HEK293 (cell line): ENCODE measurements around the gene BOD1.

Experiments used
- CTCF ChIA-PET: fragments of 350-600 bp; formaldehyde crosslinking; extraction: SDS; loops from one replicate; lab custom pipeline; 2021; ENCODE audit warnings: antibody characterized with exemption; lab: Yijun Ruan, JAX
- POLR2A ChIA-PET: fragments of 300-600 bp; formaldehyde crosslinking; extraction: SDS; loops from one replicate; lab custom pipeline; 2020; ENCODE audit warnings: antibody characterized with exemption, inconsistent platforms; lab: Yijun Ruan, JAX
- H3K27ac ChIP-seq: fragments of 200-500 bp; sonication (Bioruptor generic); 2 replicates; pipeline ENCODE4 v1.5.1; 2014; ENCODE audit warnings: low read depth, low read length, control low read depth, inconsistent platforms; ENCODE audit errors: extremely low read depth
- H3K36me3 ChIP-seq, 2 experiments: fragments of 200-500 bp in 1 of 2; sonication (Bioruptor generic) in 1 of 2; 1 replicate in 1 of 2; 2 replicates in 1 of 2; pipeline ENCODE4 v1.5.1; 2014 to 2017; ENCODE audit warnings: inconsistent platforms in 2 of 2, low read length in 2 of 2; ENCODE audit not compliant: control insufficient read depth in 2 of 2, insufficient read depth in 1 of 2
- H3K4me1 ChIP-seq: fragments of 200-500 bp; sonication (Bioruptor generic); 2 replicates; pipeline ENCODE4 v1.5.1; 2014; ENCODE audit warnings: mild to moderate bottlenecking, low read length, inconsistent platforms; ENCODE audit not compliant: control insufficient read depth, insufficient read depth
- H3K4me3 ChIP-seq: 2 replicates; pipeline ENCODE4 v1.5.1; 2011; ENCODE audit warnings: low read depth, mild to moderate bottlenecking, control low read depth, low read length, moderate library complexity
- H3K9me3 ChIP-seq: fragments of 200-500 bp; sonication (Bioruptor generic); 2 replicates; pipeline ENCODE4 v1.5.1; 2014; ENCODE audit warnings: low read depth, low read length, inconsistent platforms; ENCODE audit not compliant: control insufficient read depth, insufficient read depth
- GLI4 ChIP-seq: fragments of 450-650 bp; formaldehyde crosslinking; IDR thresholded peaks from 2 replicates; pipeline ENCODE4 v1.5.1; 2016; ENCODE audit warnings: missing biosample characterization, missing genetic modification characterization
- HOXD13 ChIP-seq: sonication (generic); formaldehyde crosslinking; IDR thresholded peaks from 2 replicates; pipeline ENCODE4 v1.8.0; 2022; ENCODE audit warnings: missing genetic modification reagents, borderline replicate concordance
- KLF16 ChIP-seq: fragments of 450-650 bp; formaldehyde crosslinking; IDR thresholded peaks from 2 replicates; pipeline ENCODE4 v1.5.1; 2017; ENCODE audit warnings: missing biosample characterization, missing genetic modification characterization
- SP2 ChIP-seq: fragments of 450-650 bp; formaldehyde crosslinking; IDR thresholded peaks from 2 replicates; pipeline ENCODE4 v1.5.1; 2016; ENCODE audit warnings: missing biosample characterization, missing genetic modification characterization
- SP3 ChIP-seq: fragments of 450-650 bp; formaldehyde crosslinking; IDR thresholded peaks from 2 replicates; pipeline ENCODE4 v1.5.1; 2016; ENCODE audit warnings: missing biosample characterization, missing genetic modification characterization
- ZBTB17 ChIP-seq: fragments of 450-650 bp; formaldehyde crosslinking; IDR thresholded peaks from 2 replicates; pipeline ENCODE4 v1.5.1; 2016; ENCODE audit warnings: missing biosample characterization, missing genetic modification characterization
- ZBTB48 ChIP-seq: fragments of 450-650 bp; formaldehyde crosslinking; IDR thresholded peaks from 2 replicates; pipeline ENCODE4 v1.5.1; 2016; ENCODE audit warnings: missing biosample characterization, missing genetic modification characterization
- ZFP41 ChIP-seq: fragments of 450-650 bp; formaldehyde crosslinking; IDR thresholded peaks from 2 replicates; pipeline ENCODE4 v1.5.1; 2016; ENCODE audit warnings: missing biosample characterization, missing genetic modification characterization, borderline replicate concordance
- ZNF114 ChIP-seq: fragments of 450-650 bp; formaldehyde crosslinking; IDR thresholded peaks from 2 replicates; pipeline ENCODE4 v1.5.0; 2017; ENCODE audit warnings: missing biosample characterization, missing genetic modification characterization
- ZNF140 ChIP-seq: fragments of 450-650 bp; formaldehyde crosslinking; IDR thresholded peaks from 2 replicates; pipeline ENCODE4 v1.5.1; 2016; ENCODE audit warnings: missing biosample characterization, missing genetic modification characterization
- ZNF169 ChIP-seq: fragments of 450-650 bp; formaldehyde crosslinking; IDR thresholded peaks from 2 replicates; pipeline ENCODE4 v1.5.1; 2016; ENCODE audit warnings: missing biosample characterization, missing genetic modification characterization
- ZNF174 ChIP-seq: fragments of 450-650 bp; formaldehyde crosslinking; IDR thresholded peaks from 2 replicates; pipeline ENCODE4 v1.5.0; 2017; ENCODE audit warnings: missing biosample characterization, mild to moderate bottlenecking, missing genetic modification characterization
- ZNF221 ChIP-seq: fragments of 450-650 bp; formaldehyde crosslinking; IDR thresholded peaks from 2 replicates; pipeline ENCODE4 v1.5.1; 2017; ENCODE audit warnings: missing biosample characterization, missing genetic modification characterization, borderline replicate concordance
- ZNF274 ChIP-seq, 2 experiments: fragments of 200-500 bp in 1 of 2; fragments of 450-650 bp in 1 of 2; sonication (Bioruptor generic) in 1 of 2; formaldehyde crosslinking in 1 of 2; IDR thresholded peaks; 2 replicates each; pipeline versions ENCODE4 v1.5.1 to v1.6.1; 2014 to 2016; ENCODE audit warnings: borderline replicate concordance in 1 of 2, inconsistent platforms in 1 of 2, low read length in 1 of 2, missing biosample characterization in 1 of 2, missing genetic modification characterization in 1 of 2
- ZNF302 ChIP-seq: fragments of 450-650 bp; formaldehyde crosslinking; IDR thresholded peaks from 2 replicates; pipeline ENCODE4 v1.5.1; 2016; ENCODE audit warnings: missing biosample characterization, missing genetic modification characterization, low read depth
- ZNF311 ChIP-seq: fragments of 450-650 bp; formaldehyde crosslinking; IDR thresholded peaks from 2 replicates; pipeline ENCODE4 v1.5.1; 2017; ENCODE audit warnings: missing biosample characterization, missing genetic modification characterization, borderline replicate concordance
- ZNF354C ChIP-seq: fragments of 450-650 bp; formaldehyde crosslinking; IDR thresholded peaks from 2 replicates; pipeline ENCODE4 v1.5.1; 2016; ENCODE audit warnings: missing biosample characterization, missing genetic modification characterization, low read depth, borderline replicate concordance
- ZNF514 ChIP-seq: fragments of 450-650 bp; formaldehyde crosslinking; IDR thresholded peaks from 2 replicates; pipeline ENCODE4 v1.5.1; 2016; ENCODE audit warnings: missing biosample characterization, missing genetic modification characterization
- ZNF548 ChIP-seq: fragments of 450-650 bp; formaldehyde crosslinking; IDR thresholded peaks from 2 replicates; pipeline ENCODE4 v1.5.1; 2016; ENCODE audit warnings: missing biosample characterization, missing genetic modification characterization
- ZNF621 ChIP-seq: fragments of 450-650 bp; formaldehyde crosslinking; IDR thresholded peaks from 2 replicates; pipeline ENCODE4 v1.5.1; 2017; ENCODE audit warnings: missing biosample characterization, missing genetic modification characterization
- ZNF624 ChIP-seq: fragments of 450-650 bp; formaldehyde crosslinking; IDR thresholded peaks from 2 replicates; pipeline ENCODE4 v1.5.1; 2017; ENCODE audit warnings: missing biosample characterization, missing genetic modification characterization
- ZNF658 ChIP-seq: fragments of 450-650 bp; formaldehyde crosslinking; IDR thresholded peaks from 2 replicates; pipeline ENCODE4; 2016; ENCODE audit warnings: missing biosample characterization, missing genetic modification characterization
- ZNF670 ChIP-seq: fragments of 450-650 bp; formaldehyde crosslinking; IDR thresholded peaks from 2 replicates; pipeline ENCODE4 v1.5.1; 2016; ENCODE audit warnings: missing biosample characterization, missing genetic modification characterization, low read depth
- ZNF768 ChIP-seq: fragments of 450-650 bp; formaldehyde crosslinking; IDR thresholded peaks from 2 replicates; pipeline ENCODE4 v1.5.1; 2018; ENCODE audit warnings: missing biosample characterization, mild to moderate bottlenecking, missing genetic modification characterization
- ZNF776 ChIP-seq: fragments of 450-650 bp; formaldehyde crosslinking; IDR thresholded peaks from 2 replicates; pipeline ENCODE4 v1.5.0; 2017; ENCODE audit warnings: missing biosample characterization, missing genetic modification characterization, borderline replicate concordance
- TF ChIP-seq, protein P1 (sequence below): fragments of 450-650 bp; formaldehyde crosslinking; IDR thresholded peaks from 2 replicates; pipeline ENCODE4 v1.5.1; 2016; ENCODE audit warnings: missing biosample characterization, missing genetic modification characterization
- TF ChIP-seq, protein P2 (sequence below): fragments of 450-650 bp; formaldehyde crosslinking; IDR thresholded peaks from 2 replicates; pipeline ENCODE4 v1.5.1; 2016; ENCODE audit warnings: missing biosample characterization, missing genetic modification characterization
- TF ChIP-seq, protein P3 (sequence below): fragments of 450-650 bp; formaldehyde crosslinking; IDR thresholded peaks from 2 replicates; pipeline ENCODE4 v1.5.1; 2017; ENCODE audit warnings: missing biosample characterization, missing genetic modification characterization

BOD1 gene

DNA sequence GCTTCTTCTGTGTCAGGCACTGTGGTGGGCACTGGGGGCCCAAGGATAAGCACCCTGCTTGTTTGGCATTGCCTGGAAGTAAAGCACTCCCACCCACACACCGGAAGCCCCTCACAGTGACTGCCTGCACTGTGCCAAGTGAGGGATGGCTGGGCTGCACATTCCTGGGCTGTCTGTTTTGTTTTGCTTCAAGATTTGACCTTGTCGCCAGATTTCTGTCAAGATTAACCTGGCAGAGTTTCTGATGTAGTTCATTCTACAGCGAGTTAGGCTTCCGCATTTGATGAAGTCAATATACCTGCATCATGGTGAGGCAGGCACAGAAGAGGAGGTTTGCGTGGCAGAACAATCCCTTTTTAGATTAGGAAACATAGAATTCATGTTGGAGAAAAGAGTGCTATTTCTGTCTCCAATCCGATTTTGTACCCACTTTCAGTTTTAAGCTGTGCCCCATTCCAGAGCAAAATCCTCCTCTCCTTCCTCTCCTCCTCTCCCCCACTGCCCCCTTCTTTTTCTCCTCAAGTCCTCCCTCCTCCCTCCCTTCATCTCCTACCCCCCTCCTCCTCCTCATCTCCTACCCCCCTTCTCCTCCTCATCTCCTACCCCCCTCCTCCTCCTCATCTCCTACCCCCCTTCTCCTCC, 14.4 kb upstream of the BOD1 start (continued):
- TF ChIP-seq ZNF548 (tag by site-specific recombination) = no peak
- no peak for TF ChIP-seq ZNF302 (tag by site-specific recombination)
- no peak for TF ChIP-seq HOXD13
- no peak for TF ChIP-seq ZBTB48 (tag by site-specific recombination)

DNA sequence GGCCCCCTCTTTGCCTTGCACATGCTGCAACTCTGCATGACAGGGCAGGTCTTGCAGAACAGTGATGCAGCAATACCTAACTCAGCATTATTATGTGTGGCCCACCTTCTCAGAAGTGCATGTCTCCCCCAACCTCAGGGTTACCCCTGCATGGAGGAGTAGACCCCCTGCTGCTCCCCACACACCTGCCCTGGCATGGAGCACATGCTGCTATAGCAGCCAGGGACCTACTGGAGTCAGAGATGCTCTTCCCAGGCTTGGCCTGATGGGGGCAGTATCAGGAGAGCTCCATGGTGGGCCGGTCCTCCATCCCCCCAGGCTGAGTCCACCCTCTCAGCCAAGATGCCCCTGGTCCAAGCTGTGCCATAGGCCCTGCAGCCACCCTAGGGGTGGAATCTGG, 13.2 kb upstream of the BOD1 start:
- Histone ChIP-seq H3K9me3 (no peaks in the 10 kb centered on the region), H3K27ac (no peak overlapping the region), H3K4me3 (no peak overlapping the region), H3K36me3 (no peaks in the 10 kb centered on the region), H3K4me1 (no peaks in the 10 kb centered on the region)
- ChIA-PET CTCF (interaction anchor here (0.5 to 4.3 kb wide), 18 partner anchors 11 to 700 kb away, joined by 3 to 19 read pairs (median 3); partner anchors contain the start of gene BOD1), POLR2A (interaction anchor here (0.6 to 1.3 kb wide), 2 partner anchors 258 to 343 kb away, joined by 3 to 5 read pairs; partner anchors contain the start of gene CPEB4)
- TF ChIP-seq ZNF354C (tag by site-specific recombination) (no peak), ZNF140 (tag by site-specific recombination) (no peak), ZNF514 (tag by site-specific recombination) (no peak)
- TF ChIP-seq, protein P1, sequence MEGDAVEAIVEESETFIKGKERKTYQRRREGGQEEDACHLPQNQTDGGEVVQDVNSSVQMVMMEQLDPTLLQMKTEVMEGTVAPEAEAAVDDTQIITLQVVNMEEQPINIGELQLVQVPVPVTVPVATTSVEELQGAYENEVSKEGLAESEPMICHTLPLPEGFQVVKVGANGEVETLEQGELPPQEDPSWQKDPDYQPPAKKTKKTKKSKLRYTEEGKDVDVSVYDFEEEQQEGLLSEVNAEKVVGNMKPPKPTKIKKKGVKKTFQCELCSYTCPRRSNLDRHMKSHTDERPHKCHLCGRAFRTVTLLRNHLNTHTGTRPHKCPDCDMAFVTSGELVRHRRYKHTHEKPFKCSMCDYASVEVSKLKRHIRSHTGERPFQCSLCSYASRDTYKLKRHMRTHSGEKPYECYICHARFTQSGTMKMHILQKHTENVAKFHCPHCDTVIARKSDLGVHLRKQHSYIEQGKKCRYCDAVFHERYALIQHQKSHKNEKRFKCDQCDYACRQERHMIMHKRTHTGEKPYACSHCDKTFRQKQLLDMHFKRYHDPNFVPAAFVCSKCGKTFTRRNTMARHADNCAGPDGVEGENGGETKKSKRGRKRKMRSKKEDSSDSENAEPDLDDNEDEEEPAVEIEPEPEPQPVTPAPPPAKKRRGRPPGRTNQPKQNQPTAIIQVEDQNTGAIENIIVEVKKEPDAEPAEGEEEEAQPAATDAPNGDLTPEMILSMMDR (tag by site-specific recombination) = peak; percentile 44

DNA sequence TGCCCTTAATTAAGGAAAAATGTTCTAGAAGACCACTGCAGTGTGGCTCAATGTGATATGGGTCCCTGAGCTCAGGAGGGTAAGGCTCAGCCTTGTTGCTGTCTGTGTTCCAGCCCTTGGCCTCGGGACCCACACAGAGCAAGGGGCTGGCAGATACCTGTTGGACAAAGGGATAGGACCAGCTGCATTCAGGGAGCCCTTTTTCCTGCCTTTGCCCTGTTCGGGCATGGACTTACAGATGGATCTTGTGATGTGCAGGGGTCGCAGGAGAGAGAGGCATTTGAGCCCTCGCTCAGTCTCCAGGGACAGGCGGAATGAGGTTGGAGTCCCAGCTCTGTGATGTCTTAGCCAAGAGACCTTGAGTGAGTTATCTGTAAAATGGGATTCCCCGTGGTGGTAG, 12.1 kb upstream of the BOD1 start:
- ChIA-PET CTCF (interaction anchor here (0.5 to 4.3 kb wide), 6 partner anchors 12 to 916 kb away, joined by 3 to 19 read pairs (median 4); partner anchors contain the start of gene BOD1), POLR2A (no interaction called here)
- Histone ChIP-seq H3K27ac (no peak overlapping the region), H3K4me1 (no peaks in the 10 kb centered on the region), H3K9me3 (no peaks in the 10 kb centered on the region), H3K36me3 (no peaks in the 10 kb centered on the region), H3K4me3 (no peak overlapping the region)
- TF ChIP-seq SP3 = no peak
- TF ChIP-seq GLI4 (tag by site-specific recombination) = no peak
- no peak for TF ChIP-seq ZNF274 (IDR thresholded peaks at IDR 0.05; ENCODE audit: low read length)
- no peak for TF ChIP-seq ZNF274 (tag by site-specific recombination; IDR thresholded peaks at IDR 0.05; ENCODE audit: borderline replicate concordance)
- TF ChIP-seq ZNF670 (tag by site-specific recombination) = no peak
- no peak for TF ChIP-seq ZBTB17 (tag by site-specific recombination)
- TF ChIP-seq, protein P2, sequence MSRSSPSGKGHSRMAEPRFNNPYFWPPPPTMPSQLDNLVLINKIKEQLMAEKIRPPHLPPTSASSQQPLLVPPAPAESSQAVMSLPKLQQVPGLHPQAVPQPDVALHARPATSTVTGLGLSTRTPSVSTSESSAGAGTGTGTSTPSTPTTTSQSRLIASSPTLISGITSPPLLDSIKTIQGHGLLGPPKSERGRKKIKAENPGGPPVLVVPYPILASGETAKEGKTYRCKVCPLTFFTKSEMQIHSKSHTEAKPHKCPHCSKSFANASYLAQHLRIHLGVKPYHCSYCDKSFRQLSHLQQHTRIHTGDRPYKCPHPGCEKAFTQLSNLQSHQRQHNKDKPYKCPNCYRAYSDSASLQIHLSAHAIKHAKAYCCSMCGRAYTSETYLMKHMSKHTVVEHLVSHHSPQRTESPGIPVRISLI (tag by site-specific recombination) = no peak
- TF ChIP-seq ZNF221 = no peak
- no peak for TF ChIP-seq ZNF169 (tag by site-specific recombination)
- TF ChIP-seq ZNF658 = no peak
- TF ChIP-seq ZNF624 (tag by site-specific recombination) = no peak
- no peak for TF ChIP-seq ZNF621 (tag by site-specific recombination)
- no peak for TF ChIP-seq SP2 (tag by site-specific recombination)
- TF ChIP-seq ZFP41 = no peak
- TF ChIP-seq KLF16 (tag by site-specific recombination) = no peak
- TF ChIP-seq ZNF114 (tag by site-specific recombination) = no peak
- no peak for TF ChIP-seq ZNF174 (tag by site-specific recombination)
- no peak for TF ChIP-seq ZNF776 (tag by site-specific recombination)
- TF ChIP-seq, protein P3, sequence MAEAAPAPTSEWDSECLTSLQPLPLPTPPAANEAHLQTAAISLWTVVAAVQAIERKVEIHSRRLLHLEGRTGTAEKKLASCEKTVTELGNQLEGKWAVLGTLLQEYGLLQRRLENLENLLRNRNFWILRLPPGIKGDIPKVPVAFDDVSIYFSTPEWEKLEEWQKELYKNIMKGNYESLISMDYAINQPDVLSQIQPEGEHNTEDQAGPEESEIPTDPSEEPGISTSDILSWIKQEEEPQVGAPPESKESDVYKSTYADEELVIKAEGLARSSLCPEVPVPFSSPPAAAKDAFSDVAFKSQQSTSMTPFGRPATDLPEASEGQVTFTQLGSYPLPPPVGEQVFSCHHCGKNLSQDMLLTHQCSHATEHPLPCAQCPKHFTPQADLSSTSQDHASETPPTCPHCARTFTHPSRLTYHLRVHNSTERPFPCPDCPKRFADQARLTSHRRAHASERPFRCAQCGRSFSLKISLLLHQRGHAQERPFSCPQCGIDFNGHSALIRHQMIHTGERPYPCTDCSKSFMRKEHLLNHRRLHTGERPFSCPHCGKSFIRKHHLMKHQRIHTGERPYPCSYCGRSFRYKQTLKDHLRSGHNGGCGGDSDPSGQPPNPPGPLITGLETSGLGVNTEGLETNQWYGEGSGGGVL (tag by site-specific recombination) = no peak
- no peak for TF ChIP-seq ZNF311 (tag by site-specific recombination)
- TF ChIP-seq ZNF768 (tag by site-specific recombination) = no peak
